Hypothalamus (tissue), 51 donors: ENCODE data around the gene CACNA1G.

Source experiments
- DNase-seq, 51 donors: peaks; one replicate each; lab custom pipeline; 2025; lab: John Stamatoyannopoulos, UW

Gene CACNA1G

DNA sequence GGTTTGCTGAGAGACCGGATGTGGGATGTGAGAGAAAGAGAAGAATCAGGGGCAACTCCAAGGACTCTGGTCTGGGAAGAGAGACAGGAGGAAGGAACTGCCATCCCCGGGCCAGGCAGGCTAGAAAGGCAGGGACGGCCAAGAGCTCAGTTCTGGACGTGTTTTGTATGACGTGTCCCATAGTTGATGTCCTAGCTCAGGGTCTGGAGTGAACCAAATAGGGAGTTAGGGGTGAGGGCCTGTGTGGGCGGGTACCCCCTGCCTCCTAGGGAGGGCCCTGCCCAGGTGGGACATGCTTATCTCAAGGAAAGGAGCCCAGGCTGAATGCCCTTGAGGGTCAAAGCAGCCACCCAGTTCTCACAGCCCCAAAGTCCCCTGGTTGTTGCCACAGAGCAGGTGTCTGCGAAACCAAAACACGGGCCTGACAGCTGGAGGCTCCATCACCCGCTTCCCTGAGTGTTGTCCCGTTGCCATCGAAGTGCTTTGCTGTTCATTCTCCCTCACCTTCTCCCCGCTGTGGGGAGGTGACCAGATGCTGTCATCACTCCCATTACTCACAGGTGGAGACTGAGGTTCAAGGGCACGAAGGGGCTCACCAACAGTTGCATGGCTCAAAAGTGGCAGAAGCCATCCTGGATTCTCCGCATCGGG lies 81.7 kb downstream of the CACNA1G start:
- DNase-seq = no peak

DNA sequence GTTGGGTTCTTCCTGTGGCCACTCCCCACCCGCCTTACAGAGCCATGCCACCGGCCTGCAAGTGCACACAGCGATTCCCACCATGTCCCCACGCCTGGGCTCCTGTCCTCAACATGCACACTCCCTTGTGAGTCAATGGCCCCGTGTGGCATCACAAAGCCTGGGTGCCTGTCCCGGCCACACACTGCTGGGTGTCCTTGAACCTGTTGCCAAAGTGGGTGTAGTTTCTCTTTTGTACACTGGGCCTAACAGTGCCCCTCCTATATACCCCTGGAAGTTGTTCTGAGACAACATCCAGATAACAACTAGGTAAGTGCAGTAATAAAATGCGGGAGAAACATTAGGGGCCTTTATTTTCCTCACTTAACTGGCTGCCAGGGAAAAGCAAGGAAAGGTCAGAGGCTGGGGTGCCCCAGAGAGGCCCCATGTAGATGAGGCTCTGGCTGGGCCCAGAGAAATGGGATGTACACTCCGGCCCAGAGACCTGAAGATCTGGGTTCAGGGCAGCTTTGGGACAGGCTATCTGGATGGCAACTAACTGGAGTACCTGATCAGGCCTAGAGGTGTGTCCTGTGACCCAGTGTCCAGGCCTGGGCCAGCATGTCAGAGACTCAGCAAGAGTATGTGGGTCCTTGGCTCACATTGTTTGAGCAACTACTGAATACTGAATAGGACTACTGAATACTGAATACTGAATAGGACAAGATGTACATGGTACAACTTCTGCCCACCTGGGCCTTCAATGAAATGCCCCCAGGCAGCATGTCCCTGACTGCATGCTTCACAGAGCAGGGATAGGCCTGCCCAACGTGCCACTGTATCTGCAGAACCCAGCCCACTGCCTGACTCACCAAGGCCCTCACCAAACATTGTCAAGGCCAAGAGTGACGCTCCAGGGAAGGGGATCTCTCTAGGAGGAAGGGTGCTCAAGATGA lies 82.5 kb downstream of the CACNA1G start:
- DNase-seq = no peak

DNA sequence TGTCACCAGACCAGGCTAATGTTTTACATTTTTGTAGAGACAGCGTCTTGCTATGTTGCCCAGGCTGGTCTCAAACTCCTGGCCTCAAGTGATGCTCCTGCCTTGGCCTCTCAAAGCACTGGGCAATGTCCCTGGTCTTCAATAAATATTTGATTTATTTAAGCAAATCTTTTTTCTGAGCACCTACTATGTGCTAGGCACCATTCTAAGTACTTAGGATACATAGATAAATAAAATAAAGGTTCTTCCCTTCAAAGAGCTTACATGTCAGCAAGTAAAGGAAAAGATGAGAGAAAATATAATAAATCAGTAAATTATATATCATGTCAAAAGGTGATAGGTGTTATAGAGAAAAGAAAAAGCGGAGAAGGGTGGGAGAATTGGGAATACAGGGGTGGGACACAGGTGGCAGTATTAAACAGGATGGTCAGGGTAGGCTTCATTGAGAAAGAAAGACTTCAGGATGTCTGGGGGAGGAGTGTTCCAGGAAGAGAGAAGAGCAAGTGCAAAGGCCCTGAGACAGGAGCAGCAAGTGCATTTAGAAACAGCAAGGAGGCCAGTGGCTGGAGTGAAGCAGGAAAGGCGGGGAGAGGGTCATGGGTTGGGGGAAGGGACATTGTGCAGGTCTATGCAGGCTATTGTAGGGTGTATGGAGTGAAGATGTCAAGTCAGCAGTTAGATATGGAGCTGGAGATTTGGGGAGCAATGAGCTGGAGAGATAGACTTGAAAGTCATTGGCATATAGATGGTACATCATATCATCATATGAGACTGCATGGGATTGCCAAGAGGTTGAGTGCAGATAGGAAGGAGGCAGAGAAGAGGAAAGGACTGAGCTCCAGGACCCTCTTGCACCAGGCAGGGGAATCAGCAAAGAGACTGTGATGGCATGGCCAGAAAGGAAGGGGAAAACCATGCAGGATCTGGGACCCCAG lies 85.5 kb downstream of the CACNA1G start:
- no peak for DNase-seq

DNA sequence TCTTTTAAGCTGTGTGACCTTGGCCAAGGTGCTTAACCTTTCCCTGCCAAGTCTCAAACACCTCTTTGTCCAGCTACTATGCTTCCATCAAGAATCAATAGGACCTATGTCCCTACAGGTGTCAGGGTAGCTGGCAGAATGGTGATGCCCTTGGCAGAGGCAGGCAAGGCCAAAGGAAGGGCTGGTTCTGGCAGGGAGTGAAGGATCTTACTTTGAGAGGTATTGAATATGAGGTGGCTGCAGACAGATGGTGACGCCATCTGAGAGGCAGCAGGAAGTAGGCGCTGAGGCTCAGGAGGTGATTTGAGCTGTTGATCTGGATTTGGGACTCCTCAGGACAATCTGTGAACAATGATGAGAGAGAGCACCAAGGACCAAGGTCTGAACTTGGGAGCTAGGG lies 86.7 kb downstream of the CACNA1G start:
- no peak for DNase-seq

DNA sequence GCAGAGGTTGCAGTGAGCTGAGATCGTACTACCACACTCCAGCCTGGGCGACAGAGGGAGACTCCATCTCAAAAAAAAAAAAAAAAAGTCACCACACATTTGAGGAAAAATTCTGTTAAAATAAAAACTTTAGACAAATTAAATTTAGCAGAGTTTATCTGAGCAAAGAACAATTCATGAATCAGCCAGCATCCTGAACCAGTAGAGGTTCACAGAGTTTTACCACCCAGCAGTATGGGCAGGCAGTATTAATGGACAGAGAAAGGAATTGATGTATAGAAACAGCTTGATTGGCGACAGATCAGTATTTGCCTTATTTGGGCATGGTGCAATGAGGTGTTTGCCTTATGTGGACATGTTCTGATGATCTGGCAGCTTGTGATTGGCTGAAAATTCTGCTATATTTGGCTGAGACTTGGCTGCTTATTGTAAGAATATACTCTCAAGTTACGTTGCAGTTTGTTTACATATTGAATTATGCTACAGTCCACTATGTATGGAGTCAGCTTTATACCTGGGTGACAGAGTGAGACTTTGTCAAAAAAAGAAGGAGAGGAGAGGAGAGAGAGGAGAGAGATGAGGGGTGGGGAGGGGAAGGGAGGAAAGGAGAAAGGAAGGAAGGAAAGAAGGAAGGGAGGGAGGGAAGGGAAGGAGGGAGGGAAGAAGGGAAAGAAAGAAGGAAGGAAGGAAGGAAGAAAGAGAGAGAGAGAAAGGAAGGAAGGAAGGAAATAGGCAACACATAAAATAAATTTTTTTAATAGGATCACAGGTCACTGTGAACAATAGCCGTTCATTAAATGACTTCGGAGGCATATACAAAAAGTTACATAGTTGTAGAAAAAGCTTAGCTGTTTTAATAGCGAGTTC lies 88.8 kb downstream of the CACNA1G start:
- DNase-seq = no peak

DNA sequence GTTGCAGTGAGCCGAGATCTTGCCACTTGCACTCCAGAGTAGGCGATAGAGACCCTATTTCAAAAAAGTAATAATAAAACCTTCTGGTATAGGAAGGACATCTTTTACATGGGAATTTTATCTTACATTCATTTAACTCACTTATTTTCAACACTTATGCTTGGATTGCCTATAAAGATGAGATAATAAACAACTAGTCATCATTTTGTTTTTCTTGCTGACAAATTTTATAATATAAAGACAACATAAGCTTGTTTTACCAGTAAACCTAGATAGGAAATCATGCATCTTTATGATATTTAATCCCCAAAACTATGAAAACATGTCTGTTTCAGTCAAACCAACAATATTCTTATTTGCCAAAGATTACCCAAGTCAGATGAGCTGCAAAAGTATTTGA lies 91.1 kb downstream of the CACNA1G start:
- DNase-seq = no peak

DNA sequence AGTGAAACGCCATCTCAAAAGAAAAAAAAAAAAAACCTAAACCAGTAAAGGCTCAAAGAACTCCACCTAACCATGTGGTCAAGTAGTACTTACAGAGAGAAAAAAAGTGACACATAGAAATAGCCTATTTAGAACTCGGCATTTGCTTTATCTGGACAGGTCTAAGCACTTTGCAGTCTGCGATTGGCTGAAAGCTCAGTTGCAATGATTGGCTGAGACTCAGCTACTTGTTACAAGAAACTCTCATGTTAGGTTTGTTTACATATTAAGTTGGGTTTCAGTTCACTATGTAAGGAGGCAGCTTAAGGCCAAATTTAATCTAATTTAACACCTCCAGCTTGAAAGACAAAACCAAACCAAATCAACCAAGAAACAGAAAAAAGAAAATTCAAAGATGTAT lies 93.2 kb downstream of the CACNA1G start:
- DNase-seq = no peak

DNA sequence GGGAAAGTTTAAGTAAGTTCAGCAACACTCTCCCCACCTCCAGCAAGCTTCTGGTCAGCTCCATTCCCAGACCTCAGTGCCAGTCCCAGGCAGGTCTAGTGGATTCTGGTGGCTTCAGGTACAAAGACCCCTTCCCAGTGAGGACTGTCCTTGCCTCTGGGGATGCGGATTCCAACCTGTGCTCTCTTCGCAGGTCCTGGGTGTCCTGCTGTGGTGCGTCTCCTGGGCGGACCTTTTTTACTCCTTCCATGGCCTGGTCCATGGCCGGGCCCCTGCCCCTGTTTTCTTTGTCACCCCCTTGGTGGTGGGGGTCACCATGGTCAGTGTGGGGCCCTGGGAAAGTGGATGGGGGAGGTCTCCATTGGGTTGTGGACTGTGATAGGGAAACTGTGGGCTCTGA lies 96.0 kb downstream of the CACNA1G start:
- no peak for DNase-seq

DNA sequence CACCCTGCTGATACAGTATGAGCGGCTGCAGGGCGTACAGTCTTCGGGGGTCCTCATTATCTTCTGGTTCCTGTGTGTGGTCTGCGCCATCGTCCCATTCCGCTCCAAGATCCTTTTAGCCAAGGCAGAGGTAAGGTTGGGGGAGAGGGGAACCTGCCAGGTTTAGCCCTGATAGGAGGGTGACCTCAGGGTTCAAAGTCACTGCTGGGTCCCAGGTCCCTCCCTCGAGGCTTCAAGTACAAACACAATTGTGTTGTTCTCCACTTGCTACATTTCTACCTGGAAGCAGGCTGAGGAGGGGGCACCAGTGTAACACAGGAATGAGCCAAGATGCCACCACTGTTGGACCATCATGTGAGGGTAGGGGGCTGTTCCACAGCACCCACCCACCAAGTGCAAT lies 96.5 kb downstream of the CACNA1G start:
- DNase-seq = no peak

DNA sequence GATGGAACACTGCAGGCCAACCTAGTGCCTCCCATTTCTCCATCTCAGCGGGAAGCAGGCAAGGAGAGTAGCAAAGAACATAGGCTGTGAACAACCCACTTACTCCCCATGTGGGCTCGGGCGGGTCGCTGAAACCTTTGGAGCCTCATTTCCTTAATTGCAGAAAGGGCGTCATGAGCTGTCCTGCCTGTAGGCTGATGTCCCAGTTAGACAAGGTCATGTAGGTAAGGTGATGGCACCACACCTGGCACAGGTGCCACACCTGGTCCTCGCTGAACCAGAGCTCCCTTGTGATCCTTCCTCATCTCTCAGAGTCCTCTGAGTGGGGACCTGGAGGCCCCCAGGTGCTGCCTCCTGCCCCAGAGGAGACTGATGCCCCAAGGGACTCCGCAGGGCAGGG lies 97.1 kb downstream of the CACNA1G start:
- no peak for DNase-seq

DNA sequence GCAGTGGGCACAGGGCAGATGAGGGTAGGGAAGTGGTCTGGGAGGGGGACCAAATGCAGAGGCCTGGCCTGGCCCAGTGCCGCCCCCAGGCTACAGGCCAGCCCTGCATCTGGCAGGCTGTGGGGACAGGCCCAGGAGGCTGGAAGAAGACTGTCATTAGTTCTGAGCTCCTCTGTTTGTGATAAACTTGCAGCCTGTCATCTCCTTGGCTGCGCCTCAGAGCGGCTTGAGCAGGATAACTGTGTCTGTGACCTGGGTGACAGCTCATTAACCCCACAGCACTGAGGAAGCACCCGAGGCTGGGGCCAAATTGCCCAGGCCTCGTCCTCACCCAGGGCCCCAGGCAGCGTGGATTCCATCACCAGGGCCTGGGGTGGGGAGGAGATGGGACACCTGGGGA lies 98.1 kb downstream of the CACNA1G start:
- DNase-seq = no peak

DNA sequence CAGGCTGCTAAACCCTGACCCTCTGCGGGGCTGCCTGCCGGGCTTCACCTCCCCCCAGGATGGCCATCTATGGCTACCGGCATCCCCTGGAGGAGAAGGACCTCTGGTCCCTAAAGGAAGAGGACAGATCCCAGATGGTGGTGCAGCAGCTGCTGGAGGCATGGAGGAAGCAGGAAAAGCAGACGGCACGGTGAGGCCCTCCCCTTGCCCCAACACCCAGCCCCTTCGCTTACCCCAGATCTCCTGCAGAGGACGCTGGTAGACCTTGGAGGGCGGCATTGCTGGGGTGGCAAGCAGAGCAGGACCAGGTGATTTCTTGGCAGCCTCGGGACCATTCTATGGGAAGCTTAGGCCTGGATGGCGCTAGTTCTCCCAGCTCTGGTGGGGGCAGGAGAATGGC lies 98.7 kb downstream of the CACNA1G start:
- no peak for DNase-seq

DNA sequence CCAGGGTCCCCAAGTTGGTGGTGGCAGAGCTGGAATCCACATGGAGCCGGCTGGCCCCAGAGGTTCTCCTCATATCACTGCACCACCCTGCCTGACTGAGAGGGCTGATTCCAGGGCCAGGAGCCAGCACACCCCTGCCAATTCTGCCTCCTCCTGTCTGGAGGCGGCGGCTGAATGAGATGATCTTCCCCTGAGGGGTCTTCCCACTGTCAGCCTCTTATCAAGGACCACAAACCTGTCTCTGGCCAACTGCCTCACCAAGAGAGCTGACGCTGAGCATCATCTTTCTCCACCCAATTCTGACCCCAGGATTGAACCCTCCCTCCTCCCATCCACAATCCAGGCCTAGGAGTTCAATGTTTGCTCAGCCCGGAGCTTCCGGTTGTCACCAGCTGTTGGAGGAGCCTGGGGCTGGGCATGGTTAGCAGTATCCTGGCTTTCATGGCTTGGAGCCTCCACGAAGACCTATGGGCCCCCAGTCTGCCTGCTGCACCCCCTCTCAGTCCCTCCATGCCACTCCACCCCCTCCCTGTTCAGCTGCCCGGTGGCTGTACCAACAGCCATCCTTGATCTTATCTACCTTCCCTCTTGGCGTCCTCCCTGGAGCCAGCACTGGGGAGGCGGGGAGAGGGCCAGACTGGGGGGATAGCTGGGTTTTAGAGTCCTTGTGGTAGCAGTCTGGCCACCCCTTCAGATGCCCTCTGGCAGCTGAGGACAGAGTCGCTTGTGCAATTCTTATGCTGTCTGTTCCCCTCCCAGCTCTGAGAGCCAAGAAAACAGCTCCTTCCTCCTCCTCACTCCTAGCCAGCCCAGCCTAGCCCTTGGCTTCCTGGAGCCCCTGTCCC lies 99.7 kb downstream of the CACNA1G start:
- DNase-seq = no peak

DNA sequence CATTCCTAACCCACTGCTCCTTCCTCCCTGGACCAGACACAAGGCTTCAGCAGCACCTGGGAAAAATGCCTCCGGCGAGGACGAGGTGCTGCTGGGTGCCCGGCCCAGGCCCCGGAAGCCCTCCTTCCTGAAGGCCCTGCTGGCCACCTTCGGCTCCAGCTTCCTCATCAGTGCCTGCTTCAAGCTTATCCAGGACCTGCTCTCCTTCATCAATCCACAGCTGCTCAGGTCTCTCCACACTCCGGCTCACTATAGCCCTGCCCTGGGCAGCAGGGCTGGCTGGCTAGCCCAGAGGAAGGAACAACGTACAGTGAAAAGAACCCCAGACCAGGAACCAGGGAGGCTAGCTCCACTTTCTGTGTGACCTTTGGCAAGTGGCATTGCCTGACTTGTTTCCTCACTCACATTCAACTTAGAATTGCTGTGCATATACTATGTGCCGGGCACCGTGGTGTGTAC lies 100.4 kb downstream of the CACNA1G start:
- DNase-seq = no peak

DNA sequence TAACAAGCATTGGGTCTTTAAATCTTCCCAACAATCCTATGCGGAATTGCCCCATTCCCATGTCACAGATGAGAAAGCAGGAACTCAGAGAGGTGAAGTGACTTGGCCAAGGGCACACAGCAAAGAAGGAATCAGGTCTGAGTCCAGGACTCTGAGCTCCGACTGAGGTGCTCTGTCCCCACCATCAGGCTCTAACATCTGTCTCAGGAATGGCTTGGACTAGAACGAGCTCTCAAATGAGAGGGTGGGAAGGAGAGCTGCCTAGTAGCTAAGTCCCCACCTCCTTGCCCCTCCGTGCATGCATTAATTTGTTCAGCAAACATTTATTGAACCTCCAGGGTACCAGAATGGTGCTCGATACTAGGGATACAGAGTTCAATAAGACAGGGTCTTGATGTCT lies 100.8 kb downstream of the CACNA1G start:
- no peak for DNase-seq

DNA sequence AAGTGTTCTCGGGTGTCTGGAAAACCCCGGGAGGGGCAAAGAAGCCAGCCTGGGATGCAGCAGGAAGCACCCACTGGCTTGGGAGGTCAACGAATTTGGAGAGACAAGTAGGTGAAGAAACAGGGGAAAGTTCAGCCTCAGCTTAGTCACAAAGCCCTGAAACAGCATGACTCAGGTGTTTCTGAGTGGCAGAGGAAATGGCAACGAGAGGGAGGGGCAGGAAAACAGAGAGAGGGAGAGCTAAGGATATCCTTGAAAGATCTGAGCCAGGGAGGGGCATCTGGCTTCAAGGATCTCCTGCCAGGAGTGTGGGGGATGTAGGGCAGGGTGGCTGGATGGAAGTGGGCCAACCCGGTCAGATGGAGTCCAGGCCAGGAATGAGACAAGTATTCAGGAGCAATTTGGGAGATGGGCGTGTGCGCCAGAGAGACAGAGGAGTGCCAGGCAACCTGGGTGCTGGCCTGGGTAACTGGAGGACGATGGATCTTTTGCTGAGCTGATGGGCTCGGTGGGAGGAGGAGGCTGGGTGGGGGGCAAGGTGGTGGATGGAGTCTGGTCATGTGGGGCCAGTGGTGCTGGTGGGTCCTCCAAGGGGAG lies 101.4 kb downstream of the CACNA1G start:
- peak in 4 of 51 donors; percentile 4 to 35 (median 14) for DNase-seq

DNA sequence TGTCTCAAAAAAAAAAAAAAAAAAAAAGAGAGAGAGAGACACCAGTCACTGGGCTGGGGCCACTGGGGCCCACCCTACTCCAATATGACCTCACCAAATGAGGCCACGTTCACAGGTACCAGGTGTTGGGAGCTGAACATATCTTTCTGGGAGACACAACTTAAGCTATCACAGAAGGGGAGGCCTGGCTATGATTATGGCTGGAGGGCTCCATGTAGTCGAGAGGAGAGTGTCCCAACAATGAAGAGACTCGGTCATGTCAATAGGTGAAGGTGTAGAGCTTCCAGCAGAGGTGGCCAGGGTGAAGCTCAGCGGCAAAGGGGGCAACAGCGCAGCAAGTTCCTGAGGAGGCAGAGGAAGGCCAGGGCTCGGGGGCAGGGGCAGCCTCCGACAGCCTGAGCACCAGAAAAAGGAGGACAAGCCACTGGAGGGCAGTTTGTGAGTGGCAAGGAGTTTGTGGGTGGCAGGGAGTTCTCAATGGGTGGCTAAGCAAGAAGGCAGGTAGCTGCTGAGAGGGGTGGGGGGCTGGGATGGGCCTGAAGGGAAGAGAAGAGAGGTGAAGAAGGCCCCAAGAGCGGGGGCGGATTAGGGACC lies 102.2 kb downstream of the CACNA1G start:
- no peak for DNase-seq

DNA sequence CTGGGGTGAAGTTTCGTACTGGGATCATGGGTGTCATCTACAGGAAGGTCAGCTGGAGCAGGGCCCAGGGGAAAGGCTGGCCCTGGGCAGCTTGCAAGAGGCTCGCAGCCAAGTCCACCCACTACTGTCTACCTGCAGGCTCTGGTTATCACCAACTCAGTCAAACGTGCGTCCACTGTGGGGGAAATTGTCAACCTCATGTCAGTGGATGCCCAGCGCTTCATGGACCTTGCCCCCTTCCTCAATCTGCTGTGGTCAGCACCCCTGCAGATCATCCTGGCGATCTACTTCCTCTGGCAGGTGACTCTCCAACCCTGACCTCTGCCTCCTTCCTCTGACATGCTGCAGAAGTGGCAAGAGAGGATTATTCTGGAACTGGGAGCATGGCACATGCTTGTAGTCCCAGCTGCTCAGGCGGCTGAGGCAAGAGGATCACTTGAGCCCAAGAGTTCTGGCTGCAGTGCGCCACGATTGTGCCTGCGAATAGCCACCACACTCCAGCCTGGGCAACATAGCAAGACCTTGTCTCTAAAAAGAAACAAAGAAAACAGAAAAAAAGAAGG lies 103.4 kb downstream of the CACNA1G start:
- no peak for DNase-seq
